Adipocyte (in vitro differentiated cells): Measurements from ENCODE around the gene RAMACL.
"Not testable (repeated sequence)": the region's sequence is repeated elsewhere in the genome, so short reads cannot be mapped to it uniquely, and the experiment has no call there.

Source experiments
- DNase-seq: peaks from one replicate; pipeline ENCODE4 v3.0.0-alpha.2; 2015; ENCODE audit warnings: low read depth
- H3K27me3 ChIP-seq: replicated peaks from 2 replicates; pipeline ENCODE4 v1.7.0; 2013; ENCODE audit warnings: mild to moderate bottlenecking, low read length, moderate library complexity; ENCODE audit not compliant: control insufficient read depth, insufficient read depth
- H3K36me3 ChIP-seq: 2 replicates; pipeline ENCODE4 v1.7.0; 2013; ENCODE audit warnings: low read length, mild to moderate bottlenecking, moderate library complexity; ENCODE audit not compliant: control insufficient read depth, insufficient read depth, severe bottlenecking
- H3K4me1 ChIP-seq: 2 replicates; pipeline ENCODE4 v1.7.0; 2013; ENCODE audit warnings: mild to moderate bottlenecking, low read length, moderate library complexity; ENCODE audit not compliant: control insufficient read depth, insufficient read depth
- H3K4me3 ChIP-seq: 2 replicates; pipeline ENCODE4 v1.7.0; 2013; ENCODE audit warnings: mild to moderate bottlenecking, low read length, moderate library complexity
- H3K9ac ChIP-seq: 2 replicates; pipeline ENCODE4 v1.7.0; 2013; ENCODE audit warnings: mild to moderate bottlenecking, low read length, moderate library complexity
- H3K9me3 ChIP-seq: 2 replicates; pipeline ENCODE4 v1.7.0; 2013; ENCODE audit warnings: mild to moderate bottlenecking, low read length, moderate library complexity; ENCODE audit not compliant: control insufficient read depth

Gene RAMACL

DNA sequence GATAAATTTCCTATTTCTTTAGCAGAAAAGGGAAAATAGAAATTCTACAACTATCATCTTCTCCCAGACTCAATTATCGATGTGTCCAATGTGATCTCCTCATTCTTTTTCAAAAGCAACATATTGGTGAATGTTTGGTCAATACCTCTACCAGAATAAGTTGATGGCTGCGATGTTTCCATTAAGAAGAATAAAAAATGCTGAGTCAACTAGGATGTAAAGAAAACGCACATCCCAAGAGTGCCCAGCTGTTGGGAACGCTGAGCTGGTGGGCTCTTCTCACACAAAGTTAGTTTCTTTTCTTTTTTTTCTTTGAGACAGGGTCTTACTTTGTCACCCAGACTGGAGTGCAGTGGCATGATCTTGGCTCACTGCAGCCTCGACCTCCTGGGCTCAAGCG is 39.8 kb downstream of the RAMACL start:
- no peaks in the 10 kb centered on the region for H3K27me3 ChIP-seq
- H3K9me3 ChIP-seq, result peaks cover 5% of the 10 kb centered on the region
- H3K4me1 ChIP-seq, result no peaks in the 10 kb centered on the region
- no peak overlapping the region for H3K4me3 ChIP-seq
- H3K36me3 ChIP-seq, result peaks cover 19% of the 10 kb centered on the region
- DNase-seq, result no peak
- no peak overlapping the region for H3K9ac ChIP-seq

DNA sequence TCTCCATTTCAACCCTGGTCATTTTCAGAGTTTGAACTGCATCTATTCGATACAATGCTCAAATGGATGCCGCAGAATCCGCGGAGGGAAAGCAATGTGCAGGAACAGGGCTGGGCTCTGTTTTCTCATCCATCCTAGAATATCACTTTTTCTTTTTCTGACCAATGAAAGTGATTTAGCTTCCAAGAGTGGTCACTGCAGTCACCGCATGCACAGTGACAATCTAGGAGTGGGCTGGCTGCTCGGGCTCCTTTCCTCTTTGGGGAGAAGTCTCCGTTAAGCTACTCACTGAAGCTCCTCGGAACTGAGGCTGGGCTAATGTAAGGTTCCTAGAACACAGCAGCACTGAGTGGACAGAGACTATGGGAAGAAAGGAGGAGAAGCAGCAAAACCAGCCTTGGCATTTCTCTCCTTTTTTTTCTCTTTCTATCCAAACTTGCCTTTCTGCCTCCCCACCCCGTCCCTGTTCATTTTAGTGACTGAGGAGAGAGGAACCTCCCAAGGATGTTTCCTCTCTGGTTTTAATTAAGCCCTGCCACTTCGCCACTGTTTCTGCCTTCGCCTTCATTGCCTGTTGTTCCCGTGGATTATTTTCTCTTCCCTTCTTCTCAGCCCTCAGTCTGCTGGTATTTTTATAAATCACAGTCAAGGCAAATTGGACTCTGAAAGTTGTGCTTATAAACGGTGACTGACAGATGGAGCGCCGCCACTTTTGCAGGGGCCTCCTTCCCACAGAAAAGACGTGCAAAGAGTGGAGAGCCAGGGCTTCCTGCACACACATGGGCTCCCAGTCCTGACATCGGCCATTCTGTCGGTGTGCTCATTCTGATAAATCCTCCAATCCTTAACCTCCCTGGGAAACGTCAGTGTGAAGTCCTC is 41.1 kb downstream of the RAMACL start:
- no peak for DNase-seq
- Histone ChIP-seq H3K27me3 (no peaks in the 10 kb centered on the region), H3K9ac (no peak overlapping the region)

DNA sequence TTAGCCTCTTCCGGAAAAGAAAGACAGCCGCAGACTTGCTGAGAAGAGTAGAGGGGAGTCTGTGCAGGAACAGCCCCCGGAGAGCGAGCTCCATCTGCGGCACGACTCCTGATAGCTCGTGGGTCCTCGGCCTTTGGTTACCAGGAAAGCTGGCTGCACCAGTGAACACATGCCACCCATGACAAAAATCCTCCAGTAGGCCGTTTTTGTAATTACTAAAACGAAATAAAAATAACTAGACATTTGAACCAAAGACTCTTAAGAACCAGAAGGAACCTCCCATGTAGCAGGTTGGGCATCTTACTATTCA is 42.2 kb downstream of the RAMACL start:
- no peak for DNase-seq
- Histone ChIP-seq H3K27me3 (no peaks in the 10 kb centered on the region), H3K4me3 (no peak overlapping the region), H3K4me1 (no peaks in the 10 kb centered on the region), H3K9me3 (peaks cover 5% of the 10 kb centered on the region), H3K9ac (no peak overlapping the region), H3K36me3 (peaks cover 15% of the 10 kb centered on the region)

More for the DNA sequence above, 41.1 kb downstream of the RAMACL start:
- Histone ChIP-seq H3K9me3 (peaks cover 5% of the 10 kb centered on the region), H3K36me3 (peaks cover 19% of the 10 kb centered on the region), H3K4me3 (no peak overlapping the region), H3K4me1 (no peaks in the 10 kb centered on the region)

DNA sequence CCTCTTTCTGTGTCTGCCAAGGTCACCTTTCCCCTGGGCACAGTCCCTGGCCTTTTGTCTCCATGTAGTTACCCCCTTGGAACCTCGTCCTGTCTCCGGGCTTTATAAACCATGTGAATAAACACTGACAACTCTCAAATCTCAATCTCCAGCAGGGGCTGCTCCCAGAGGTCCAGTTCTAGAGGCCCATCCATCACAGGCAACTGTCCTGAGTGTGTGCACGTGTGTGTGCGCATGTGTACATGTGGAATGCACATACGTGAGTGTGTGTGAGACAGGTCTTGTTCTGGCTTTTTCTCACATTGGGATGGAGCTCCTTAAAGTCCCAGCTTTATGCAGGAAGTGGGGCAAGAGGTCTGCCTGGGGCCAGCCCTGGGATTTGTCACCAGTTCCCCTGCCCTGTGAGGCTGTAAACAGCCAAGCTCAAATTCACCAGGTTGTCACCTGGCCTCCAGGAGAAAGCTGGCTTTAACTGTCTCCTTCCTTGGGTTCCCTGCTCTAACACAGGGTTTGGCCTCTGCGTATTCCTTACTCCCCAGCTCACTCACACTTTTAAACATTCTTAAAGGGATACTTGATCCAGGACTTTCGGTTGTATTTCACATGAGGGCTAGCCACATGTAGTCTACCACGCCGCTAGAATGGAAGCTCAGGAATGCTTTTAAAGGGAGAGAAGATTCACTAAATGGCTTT is 42.7 kb downstream of the RAMACL start:
- Histone ChIP-seq H3K4me3 (no peak overlapping the region), H3K36me3 (peaks cover 14% of the 10 kb centered on the region), H3K4me1 (no peaks in the 10 kb centered on the region), H3K9ac (no peak overlapping the region), H3K9me3 (peaks cover under 1% of the 10 kb centered on the region), H3K27me3 (no peaks in the 10 kb centered on the region)
- DNase-seq, result no peak

DNA sequence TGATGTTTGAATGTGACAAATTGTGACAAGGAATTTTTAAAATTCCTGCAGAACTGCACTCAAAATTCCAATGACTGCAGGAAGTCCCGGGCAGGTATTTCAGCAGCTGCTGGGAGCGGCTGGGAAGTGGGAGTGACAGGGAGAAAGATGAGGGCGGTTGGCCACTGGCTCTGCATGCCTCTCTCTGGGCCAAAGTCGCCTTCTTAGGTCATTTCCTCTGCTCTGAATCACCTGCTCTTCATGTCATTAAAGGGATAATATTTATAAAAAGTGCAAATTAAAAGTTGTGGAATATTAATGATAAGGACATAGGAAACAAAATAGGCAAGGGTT is 43.9 kb downstream of the RAMACL start:
- Histone ChIP-seq H3K9ac (no peak overlapping the region), H3K4me1 (no peaks in the 10 kb centered on the region), H3K4me3 (no peak overlapping the region), H3K9me3 (no peaks in the 10 kb centered on the region), H3K36me3 (peaks cover 23% of the 10 kb centered on the region), H3K27me3 (no peaks in the 10 kb centered on the region)
- no peak for DNase-seq

DNA sequence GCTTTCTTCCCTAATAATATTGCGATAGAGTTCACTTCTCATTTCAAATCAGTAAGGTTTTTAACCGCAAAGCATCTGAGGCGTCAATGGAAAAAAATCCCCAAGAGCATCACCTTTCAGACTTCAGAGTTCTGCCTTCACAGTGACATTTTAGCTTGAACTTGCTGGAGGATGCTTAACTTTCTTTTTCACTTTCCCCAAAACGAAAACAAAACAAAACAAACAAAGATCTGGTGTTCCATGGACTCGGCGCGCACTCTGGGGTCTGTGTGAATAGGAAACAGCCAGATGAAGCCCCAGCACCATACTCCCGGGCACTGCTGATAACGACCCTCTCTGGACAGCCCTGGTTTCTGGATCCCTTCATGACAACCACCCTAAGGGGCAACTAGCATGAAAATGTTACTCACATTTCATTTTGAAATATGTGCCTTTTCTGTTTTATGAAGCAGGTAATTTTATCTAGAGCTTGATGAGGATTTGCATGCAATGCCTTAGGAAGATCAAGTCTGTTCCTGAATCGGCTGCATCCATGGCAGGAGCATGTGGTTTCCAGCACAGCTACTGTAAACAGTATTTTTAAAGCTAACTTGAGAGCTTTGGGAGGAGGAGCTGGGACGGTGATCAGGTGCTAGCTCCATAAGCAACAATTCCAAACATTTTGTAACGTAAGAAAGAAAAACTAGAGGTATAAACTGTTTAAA is 44.5 kb downstream of the RAMACL start:
- Histone ChIP-seq H3K9ac (no peak overlapping the region), H3K4me3 (no peak overlapping the region), H3K4me1 (no peaks in the 10 kb centered on the region), H3K36me3 (peaks cover 28% of the 10 kb centered on the region), H3K9me3 (no peaks in the 10 kb centered on the region), H3K27me3 (no peaks in the 10 kb centered on the region)
- DNase-seq, result no peak

DNA sequence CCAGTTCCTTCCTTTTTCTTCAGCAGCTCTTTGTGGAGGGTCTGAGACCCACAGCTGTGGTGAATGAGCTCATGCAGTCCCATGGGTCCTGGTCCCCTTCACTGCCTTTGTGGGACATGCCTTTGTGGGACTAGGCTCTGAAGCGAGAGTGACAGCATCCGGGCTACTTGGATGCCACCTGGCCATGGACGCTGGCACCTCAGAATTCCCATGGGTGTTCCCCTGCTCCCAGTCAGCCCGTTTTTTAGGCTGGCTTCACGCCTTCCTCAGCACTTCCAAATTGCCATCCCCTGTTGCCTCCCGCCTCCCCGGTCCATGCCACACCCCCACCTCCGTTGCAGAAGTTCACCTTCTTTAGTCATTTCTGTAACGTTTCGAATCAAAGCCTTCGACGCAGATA is 45.1 kb downstream of the RAMACL start:
- Histone ChIP-seq H3K4me3 (no peak overlapping the region), H3K9me3 (no peaks in the 10 kb centered on the region), H3K9ac (no peak overlapping the region), H3K27me3 (no peaks in the 10 kb centered on the region), H3K36me3 (peaks cover 29% of the 10 kb centered on the region), H3K4me1 (no peaks in the 10 kb centered on the region)
- DNase-seq, result no peak

DNA sequence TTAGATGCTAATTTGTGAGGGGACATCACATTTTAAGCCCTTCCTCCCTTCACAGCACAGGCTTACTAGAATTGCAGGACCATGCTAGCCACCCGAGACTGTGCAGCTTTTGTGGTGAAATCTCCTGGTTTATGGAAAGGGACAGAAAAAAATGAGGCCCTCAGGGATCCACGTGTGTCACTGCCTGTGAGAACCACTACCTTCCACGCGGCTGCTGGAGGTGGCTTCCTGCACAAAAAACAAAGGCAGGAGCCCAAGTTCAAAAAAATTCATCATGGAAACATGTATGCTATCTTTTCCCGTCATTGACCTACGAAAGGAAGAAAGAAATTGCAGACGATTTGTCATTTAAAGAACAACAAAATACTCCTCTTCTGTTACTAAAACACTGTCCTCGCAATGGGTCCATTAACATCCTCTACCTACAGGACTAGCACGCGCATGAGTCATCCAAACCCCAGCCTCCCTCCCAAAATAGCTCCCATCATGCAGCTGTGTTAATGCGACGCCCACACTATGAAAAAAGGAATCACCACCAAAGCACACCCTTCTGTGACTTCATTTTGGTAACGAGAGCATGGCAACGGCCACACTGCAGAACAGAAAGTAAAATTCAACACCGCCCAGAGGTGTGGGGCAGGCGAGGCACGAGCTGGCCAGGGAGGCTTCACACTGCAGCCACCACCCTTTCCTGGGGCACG is 45.7 kb downstream of the RAMACL start:
- DNase-seq, result no peak
- Histone ChIP-seq H3K27me3 (no peaks in the 10 kb centered on the region), H3K9ac (no peak overlapping the region), H3K4me1 (no peaks in the 10 kb centered on the region), H3K36me3 (peaks cover 32% of the 10 kb centered on the region), H3K9me3 (no peaks in the 10 kb centered on the region), H3K4me3 (no peak overlapping the region)

DNA sequence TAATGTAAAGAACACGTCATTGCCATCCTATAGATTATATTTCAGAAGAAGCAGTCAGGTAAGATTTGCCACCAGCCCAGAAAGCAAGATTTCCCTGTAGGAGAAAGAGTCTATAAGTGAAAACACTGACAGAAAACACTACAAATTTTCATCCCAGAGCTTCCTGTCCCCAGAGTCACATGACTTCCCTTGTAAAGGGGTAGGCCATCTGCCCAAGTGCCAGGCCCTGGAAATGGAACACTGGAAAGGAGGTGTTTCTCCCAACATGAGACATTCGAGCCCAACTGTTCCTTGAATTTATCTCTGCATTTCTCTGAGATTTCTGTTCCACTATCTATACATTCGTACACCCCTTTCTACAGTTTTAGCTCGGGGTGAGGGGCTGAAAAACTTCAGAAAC is 46.9 kb downstream of the RAMACL start:
- Histone ChIP-seq H3K27me3 (no peaks in the 10 kb centered on the region), H3K9ac (no peak overlapping the region), H3K9me3 (no peaks in the 10 kb centered on the region), H3K4me3 (no peak overlapping the region), H3K4me1 (no peaks in the 10 kb centered on the region), H3K36me3 (peaks cover 42% of the 10 kb centered on the region)
- no peak for DNase-seq

DNA sequence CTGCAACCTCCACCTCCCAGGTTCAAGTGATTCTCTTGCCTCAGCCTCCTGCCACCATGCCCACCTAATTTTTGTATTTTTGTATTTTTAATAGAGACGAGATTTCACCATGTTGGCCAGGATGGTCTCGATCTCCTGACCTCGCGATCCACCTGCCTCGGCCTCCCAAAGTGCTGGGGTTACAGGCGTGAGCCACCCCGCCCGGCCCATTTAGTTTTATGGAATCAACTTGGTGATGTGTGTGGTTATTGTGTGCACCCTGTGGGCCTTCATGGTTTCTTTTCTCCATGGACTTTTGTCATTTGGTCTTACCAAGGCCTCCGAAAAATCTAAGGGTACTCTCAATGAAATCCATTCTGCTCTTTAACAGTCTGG is 47.5 kb downstream of the RAMACL start:
- H3K9ac ChIP-seq, H3K4me3 ChIP-seq, H3K4me1 ChIP-seq, DNase-seq, H3K27me3 ChIP-seq, H3K9me3 ChIP-seq: not testable (repeated sequence)
- peaks cover 42% of the 10 kb centered on the region for H3K36me3 ChIP-seq
